Measurements from ENCODE around the gene MAPRE3.

DNA sequence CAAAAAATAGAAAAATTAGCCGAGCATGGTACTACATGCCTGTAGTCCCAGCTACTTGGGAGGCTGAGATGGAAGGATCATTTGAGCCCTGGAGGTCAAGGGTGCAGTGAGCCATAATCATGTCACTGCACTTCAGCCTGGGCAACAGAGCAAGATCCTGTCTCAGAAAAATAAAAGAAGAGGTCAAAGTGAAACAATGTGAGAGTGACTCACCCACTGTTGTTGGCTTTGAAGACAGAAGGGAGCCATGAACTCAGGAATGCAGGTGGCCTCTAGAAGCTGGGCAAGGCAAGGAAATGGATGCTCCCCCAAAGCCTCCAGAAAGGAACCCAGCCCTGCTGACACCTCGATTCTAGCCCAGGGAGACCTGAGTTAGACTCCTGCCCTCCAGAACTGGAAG lies 58.6 kb downstream of the MAPRE3 start:
- TF ChIP-seq, protein P1, sequence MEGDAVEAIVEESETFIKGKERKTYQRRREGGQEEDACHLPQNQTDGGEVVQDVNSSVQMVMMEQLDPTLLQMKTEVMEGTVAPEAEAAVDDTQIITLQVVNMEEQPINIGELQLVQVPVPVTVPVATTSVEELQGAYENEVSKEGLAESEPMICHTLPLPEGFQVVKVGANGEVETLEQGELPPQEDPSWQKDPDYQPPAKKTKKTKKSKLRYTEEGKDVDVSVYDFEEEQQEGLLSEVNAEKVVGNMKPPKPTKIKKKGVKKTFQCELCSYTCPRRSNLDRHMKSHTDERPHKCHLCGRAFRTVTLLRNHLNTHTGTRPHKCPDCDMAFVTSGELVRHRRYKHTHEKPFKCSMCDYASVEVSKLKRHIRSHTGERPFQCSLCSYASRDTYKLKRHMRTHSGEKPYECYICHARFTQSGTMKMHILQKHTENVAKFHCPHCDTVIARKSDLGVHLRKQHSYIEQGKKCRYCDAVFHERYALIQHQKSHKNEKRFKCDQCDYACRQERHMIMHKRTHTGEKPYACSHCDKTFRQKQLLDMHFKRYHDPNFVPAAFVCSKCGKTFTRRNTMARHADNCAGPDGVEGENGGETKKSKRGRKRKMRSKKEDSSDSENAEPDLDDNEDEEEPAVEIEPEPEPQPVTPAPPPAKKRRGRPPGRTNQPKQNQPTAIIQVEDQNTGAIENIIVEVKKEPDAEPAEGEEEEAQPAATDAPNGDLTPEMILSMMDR (IDR thresholded peaks at IDR 0.05; ENCODE audit: insufficient read depth, low read depth, low read length): no peak
- TF ChIP-seq EZH2 (IDR thresholded peaks at IDR 0.05; ENCODE audit: insufficient read depth, low read length): no peak
